Activated naive CD8-positive, alpha-beta T cell treated with anti-CD3 and anti-CD28 coated beads, Interleukin-2, amount 50 U/mL, for 16 hours (primary cell): ENCODE results near the gene REV1.
"Not testable (repeated sequence)": the region's sequence is repeated elsewhere in the genome, so short reads cannot be mapped to it uniquely, and the experiment has no call there.

Experiments
- DNase-seq: peaks from one replicate; pipeline ENCODE4 v3.0.0-alpha.2; 2020; ENCODE audit warnings: low read depth, low spot score

Gene REV1

DNA sequence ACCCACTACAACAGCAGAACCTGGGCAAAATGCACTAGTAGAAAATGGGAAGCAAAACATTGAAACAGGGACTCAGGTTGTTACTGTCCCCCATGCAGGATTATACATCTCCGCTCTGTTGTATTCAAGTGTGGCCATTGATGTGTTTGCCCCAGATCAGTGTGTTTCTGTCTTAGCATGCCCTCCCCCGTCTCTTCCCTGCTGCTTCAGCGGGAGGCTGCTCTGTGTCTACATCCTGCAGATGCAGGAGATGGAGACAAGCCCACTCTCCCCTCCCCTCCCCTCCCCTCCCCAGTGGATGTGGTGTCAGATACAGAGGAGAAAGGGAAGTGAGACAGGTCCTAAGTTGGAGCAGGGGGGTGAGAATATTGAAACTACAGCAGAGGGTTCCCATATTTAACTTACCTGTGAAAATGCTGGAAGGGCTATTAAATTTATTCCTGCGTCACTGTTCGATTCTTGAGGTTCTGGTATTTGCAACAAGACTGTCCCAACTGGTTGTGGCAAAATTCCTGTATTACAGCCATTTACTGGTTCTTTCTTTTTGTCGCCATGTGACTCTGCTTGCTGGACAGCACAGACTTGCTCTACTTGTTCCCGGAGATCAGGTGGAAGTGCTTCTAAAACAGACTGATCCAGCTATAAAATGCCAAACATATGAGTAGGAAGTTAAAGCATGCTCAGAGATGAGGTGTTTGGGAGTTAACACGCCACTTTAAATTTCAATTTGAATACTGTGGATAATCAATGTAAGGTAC lies 85.6 kb downstream of the REV1 start:
- DNase-seq: no peak

DNA sequence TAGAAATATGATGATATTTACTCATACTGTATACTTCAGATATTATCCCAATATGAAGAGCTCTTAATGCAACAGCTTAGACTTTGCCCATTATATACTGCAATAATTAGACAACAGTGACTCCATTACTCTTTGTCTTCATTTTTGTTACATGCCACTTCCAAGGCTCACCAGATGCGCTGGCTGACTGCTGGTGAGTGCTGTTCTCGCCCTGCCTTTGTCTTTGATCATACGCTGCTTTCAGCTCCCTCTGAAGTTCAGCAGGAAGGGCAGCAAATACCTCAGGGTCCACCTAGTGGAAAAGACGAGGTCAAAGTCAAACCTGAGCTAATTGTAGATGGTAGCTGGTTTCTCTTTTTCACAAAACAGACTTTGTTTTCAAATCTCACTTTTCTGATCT lies 86.3 kb downstream of the REV1 start:
- DNase-seq: no peak

DNA sequence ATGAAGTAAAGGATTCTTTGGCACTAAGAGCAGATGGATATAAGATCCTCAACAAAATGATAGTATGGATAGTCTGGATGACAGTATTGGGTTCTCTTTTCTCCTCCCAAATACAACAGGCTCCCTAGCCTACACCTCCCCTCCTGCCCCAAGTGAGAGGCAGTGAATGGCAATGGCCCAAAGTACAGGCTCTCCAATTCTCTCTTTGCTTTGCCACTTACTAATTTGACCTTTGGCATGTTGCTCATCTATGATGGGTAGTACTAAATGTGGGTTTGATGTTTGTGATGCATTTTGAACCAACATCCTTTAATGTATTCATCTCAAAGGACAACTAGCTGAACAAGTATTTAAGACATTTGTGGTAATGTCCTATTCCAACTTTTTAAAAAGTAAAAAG lies 86.7 kb downstream of the REV1 start:
- no peak for DNase-seq

DNA sequence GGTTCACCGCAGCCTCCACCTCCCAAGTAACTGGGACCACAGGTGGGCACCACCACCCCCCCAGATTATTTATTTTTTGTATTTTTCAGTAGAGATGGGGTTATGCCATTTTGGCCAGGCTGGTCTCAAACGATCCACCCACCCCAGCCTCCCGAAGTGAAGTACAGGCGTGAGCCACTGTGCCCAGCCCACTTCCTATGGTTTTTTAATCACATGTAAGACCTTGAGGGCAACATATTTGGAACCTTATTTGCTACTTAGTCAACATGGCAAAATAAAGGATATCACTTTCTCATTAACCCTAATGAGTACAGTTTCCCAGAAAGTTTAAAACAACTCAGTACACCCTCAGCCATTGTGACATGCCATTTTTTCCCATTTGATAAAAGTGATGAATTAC lies 88.0 kb downstream of the REV1 start:
- no peak for DNase-seq

DNA sequence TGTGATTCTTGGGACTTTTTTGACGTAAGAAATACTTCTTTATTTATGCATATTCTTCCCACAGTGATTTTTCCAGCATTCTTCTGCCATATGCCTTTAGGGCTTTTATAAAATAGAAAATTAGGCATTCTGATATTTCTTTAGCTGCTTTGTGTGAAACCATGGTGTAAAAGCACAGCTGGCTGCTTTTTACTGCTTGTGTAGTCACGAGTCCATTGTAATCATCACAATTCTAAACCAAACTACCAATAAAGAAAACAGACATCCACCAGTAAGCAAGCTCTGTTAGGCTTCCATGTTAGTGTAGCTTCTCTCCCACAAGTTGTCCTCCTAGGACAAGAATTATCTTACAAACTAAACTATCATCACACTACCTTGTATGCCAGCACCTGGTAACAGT lies 90.0 kb downstream of the REV1 start:
- DNase-seq: no peak

DNA sequence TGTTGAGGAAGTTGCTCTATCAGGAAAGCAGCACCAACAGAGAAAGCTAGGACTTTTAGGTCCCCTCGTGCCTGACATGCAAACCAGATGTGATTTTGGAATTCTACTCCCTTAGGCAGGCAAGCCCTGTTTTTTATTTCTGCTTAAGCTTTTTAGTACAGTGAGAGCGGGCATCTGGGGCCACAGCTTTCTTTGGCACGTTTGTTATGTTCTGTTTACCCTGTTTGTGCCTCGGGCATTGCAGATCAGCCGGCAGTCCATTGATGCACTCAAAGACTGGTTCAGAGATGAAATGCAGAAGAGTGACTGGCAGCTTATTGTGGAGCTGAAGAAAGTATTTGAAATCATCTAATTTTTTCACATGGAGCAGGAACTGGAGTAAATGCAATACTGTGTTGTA lies 90.8 kb downstream of the REV1 start:
- DNase-seq: no peak

DNA sequence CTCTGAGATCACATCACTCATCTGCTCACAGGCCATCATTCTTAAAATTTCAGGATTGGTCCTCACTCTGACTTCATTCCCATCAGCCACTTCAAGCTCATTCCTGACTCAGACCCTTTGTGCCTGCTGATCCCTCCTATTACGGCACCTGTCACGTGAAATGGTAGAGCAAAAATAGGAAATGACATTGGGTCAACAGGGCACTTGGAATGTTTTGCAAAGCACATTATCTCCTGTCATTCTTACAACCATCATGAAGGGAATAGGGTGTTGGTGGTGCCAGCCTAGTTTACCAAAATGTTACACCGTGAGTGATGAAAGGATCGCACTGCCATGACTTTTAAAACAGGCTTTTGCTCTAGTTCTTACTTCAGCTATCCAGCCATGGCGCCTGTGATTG lies 91.5 kb downstream of the REV1 start:
- DNase-seq: no peak

DNA sequence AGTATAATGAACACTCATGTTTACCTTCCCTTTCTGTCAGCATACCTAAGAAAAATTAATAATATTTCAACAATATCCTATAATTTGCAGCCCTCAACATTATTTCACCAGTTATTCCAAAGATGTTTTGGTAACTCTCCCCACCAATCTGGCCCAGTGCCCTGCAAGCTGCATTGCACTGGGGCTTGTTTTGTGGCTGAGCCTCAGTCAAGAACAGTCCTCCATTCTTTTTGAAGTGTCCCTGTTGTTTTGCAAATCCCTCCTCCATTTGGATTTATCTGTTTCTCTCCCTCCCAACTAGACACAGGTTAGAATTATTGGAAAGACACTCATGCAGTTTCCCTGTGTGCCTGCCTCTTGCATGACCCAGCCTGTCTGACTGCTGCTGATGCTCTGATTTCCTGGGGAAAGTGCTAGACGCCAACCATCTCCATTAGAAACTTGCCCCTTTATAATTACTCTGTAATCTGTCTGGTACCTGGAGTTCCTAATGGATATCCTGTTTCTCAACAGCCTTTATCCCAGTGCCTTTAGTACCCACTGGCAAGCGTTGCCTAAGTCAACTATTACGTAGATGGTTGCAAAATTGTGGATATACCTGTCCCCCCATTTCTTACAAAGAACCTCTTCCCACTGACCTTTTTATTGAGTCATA lies 92.4 kb downstream of the REV1 start:
- no peak for DNase-seq

DNA sequence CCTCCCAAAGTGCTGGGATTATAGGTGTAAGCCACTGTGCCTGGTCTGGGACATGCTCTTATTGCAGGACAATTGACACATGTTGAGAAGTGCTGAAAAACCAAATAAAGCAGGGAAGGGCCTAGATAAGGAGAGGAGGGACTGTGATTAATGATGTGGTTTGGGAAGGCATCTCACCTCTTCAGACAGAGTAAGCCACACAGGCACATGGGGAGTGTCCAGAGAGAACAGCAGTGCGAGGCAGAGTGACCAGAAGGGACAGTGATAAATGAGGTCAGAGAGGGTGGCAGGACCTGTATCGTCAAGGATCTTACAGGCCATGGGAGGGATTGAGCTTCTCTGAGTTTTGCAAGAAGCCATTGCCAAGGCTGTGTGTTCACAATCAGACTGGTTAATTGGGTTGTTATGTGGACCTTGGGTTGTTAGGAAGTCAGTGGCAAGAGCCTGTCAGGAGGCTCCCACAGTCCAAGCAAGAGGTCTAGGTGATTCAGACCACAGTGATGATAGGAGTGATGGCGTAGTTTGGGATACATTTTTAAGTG lies 94.2 kb downstream of the REV1 start:
- no peak for DNase-seq

DNA sequence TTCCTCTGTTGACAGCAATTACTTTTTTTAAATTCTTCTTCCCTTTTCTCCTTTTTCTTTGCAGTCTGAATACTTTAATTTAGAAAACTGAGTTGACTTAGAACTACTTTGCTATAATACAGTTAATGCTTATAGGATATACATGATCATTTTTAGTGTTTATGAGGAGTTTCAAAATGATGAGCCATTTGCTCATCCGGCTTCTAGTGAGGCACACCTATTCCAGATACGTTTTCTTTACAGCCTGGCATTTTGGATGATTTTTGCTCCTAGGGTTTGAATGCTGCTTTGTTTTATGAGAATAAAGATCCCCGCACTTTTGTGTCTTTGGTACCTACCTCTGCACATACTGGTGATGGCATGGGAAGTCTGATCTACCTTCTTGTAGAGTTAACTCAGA lies 99.9 kb downstream of the REV1 start:
- DNase-seq: no peak

DNA sequence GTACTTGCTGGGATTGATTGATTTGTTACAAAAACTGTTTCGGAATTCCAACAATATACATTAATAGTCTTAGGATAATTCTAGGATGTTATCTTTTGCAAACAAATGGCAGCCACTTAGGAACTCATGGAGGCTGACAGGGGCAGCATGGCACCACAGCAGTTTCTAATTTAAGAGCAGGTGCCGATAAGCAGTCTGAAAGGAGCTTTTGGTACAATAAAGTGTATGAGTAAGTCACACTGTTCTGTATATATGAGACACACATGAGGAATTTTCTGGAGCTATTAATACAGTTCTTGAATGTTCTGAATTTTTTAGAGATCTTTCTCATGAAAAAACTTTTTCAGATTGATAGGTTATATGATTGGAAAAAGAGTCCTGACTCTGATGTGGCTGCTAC lies 100.4 kb downstream of the REV1 start:
- no peak for DNase-seq

DNA sequence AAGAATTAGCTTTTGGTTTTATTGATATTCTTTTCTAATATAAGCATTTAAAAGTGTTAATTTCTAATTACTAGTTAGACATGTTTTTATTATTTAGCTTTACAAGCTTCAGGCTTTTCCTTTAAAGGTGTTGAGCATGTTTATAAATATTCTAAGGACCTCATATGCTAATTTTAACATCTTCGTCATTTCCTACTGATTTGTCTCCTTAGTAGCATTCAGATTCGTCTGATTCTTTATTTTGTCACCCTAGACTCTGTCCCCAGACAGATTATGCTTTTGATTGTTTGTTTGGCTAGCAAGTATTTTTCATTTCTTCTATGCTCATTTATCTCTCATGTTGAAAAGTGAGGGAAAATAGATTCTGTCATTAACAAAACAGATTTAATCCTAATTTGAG lies 100.9 kb downstream of the REV1 start:
- no peak for DNase-seq

DNA sequence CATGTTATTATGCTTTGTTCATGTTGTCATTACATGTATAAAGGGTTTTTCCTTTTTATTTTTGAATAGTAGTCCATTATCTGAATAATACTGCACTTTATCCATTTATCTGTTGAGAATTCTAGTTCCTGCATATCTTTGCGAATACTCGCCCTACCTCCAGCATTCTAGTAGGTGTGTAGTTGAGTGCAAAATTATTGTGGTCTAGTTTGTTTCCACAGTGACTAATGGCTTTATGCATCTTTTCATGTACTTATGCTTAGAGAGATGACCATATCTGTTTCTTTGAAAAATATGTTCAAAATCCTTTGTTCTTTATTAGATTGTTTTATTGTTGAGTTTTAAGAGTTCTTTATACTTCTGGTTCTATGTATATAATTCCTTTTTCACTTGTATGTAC lies 103.8 kb downstream of the REV1 start:
- DNase-seq: no peak

DNA sequence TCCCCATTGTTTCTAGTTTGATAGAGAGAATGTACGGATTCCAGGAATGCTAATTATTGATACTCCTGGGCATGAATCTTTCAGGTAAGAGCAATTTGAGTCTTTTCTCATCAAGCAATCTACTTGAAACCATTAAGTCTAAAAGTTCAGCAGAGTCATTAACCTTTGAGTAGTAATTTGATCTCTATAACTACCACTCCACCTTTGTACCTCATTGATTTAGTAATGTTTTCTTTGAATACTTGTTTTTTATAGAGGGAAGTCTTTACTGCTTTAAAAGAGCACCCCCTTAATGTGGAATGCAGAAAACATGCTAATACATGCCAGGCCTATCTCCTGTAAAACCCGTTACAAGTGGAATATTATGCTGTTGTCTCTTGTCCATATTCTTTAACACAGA lies 107.7 kb downstream of the REV1 start:
- DNase-seq: no peak

DNA sequence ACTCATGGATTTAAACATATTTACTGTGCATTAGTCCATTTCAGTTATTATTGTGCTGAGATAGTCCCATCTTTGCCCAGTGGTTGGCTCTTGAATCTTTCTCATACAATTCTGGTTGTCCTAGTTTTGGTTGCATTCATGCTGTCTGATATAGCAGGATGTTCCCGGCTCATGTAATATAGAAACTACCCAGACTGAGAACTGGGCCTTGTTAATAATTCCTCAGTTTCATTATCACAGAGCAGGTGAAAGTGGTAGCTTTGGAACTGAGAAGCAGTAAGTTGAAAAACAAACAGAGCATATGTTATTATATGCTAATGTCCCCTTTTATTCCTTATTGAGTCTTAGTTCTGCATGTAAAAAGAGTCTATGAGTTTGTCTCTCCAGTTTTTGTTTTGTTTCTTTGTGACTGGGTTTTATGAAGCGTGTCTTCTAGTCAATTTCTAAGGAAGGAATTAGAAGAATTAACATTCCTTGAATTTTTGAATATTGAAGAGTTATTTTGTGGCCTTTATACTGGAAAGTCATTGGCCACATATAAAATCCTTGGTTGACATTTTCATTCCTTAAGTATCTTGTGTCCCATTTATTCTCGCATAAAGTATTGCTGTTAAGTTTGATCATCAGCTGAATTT lies 109.3 kb downstream of the REV1 start:
- DNase-seq: no peak

DNA sequence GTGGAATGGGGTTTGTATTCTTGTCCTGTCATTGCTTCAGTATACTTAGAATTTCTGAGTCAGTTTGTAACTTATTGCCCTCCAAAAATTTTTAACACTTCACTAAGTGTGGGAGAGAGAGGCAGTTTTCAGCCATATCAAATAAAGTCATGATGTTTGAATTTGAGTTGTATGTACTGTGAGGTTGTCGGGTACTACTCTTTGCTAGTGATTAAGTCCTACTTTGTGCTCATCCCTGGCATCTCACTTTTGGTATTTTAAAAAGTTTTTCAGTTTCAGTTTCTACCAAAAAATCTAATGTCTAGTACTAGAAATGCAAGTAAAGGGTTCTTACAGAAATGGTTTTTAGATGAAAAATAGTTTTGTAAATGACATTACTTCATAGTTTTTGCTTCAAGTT lies 111.9 kb downstream of the REV1 start:
- no peak for DNase-seq

DNA sequence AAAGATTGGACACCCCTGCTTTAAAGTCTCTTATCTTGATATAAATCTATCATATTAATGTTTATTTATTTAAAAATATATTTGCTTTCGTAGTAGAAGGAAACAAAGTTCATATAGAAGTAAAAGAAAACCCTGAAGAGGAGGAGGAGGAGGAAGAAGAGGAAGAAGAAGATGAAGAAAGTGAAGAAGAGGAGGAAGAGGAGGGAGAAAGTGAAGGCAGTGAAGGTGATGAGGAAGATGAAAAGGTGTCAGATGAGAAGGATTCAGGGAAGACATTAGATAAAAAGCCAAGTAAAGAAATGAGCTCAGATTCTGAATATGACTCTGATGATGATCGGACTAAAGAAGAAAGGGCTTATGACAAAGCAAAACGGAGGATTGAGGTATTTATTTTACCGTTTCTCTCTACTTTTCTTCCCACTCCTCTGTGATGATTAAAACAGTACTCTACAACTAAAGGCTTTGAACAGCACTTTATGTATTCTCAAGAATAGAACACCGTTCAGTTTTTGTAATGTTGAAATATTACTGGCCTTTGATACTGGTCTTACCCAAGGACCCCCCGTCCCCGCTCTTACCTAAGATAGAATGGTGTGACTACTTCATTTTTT lies 113.5 kb downstream of the REV1 start:
- DNase-seq: no peak

DNA sequence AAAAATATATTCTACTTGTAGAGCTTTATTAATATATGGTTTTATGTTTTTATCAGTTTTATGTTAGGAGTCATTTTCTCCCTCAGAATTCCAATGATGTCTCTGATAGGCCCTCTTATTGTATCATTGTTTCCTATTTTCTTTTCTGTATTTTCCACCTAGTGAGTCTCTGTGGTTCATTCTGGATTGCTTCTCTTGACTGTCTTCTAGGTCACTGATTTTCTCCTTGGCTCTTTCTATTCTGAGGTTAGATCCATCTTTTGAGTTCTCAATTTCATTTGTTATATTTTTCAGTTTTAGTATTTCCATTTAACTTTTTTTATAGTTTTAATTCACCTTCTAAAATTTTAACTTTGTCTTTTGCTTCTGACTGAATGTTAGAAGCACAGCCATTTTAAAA lies 115.1 kb downstream of the REV1 start:
- DNase-seq: no peak

DNA sequence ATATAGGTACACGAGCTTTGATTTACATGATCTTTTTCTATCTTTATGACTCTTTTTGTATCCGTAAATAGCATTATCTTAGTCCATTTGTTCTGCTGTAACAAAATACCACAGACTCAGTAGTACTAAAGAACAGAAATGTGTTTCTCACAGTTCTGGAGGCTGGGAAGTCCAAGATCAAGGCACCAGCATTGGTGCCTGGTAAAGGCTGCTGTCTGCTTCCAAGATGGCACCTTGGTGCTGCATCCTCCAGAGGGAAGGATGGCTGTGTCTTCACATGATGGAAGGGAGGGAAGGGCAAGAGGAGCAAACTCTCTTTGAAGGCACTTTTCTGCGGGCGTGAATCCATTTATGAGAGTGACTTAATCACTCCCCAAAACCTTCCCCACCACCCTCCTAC lies 116.7 kb downstream of the REV1 start:
- no peak for DNase-seq

DNA sequence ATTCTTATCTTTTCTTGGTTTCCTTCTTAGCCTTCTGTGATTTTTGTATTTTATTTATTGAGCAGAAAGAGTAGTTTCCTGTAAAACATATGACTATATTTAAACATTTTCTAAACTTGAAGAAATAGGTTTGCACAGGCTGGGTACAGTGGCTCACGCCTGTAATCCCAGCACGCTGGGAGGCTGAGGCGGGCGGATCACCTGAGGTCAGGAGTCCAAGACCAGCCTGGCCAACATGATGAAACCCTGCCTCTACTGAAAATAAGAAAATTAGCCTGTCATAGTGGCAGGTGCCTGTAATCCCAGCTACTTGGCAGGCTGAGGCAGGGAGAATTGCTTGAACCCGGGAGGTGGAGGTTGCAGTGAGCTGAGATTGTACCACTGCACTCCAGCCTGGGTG lies 121.0 kb downstream of the REV1 start:
- DNase-seq: not testable (repeated sequence)

DNA sequence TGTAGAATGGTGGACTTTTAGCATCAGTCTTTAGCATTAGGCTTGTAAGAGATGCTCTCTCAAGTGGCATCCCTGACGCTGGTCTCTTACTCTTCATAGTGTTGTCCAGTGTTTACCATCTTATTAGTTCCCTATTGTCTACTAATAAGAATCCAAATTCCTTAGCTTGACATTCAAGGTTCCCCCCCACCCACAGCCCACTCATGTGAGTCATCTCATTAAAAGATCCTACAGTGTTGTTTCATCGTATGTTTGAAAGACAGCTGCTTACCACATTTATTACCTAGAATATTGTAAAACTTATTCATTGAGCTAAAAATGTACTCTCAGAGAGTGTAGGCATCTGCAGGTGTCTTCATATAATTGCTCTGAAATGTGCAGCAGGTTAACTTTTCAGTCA lies 124.2 kb downstream of the REV1 start:
- DNase-seq: no peak

DNA sequence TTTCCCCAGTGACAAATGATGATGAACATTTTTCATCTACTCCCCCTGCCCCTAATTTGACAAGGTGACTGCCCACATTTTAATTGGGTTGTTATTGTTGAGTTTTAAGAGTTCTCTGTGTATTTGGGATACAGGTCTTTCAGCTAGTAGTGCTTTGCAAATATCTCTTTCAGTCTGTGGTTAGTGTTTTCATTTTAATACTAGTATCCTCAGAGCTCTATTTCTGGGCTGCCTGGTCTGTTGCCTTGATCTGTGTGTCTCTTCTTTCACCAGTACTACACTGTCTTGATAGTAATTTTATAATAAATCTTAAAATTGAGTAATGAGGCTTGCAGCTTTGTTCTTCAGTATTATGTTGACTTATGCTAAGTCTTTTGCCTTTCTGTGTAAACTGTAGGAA lies 133.0 kb downstream of the REV1 start:
- DNase-seq: no peak
